Neural cell (in vitro differentiated cells): ENCODE data around the gene MYO5A.

Experiments
- EP300 ChIP-seq: fragments of 450-650 bp; conservative IDR thresholded peaks from 2 replicates; pipeline ENCODE4 v1.6.1; 2014; ENCODE audit warnings: antibody characterized with exemption, mild to moderate bottlenecking, moderate library complexity; ENCODE audit not compliant: poor library complexity, severe bottlenecking
- POLR2AphosphoS5 ChIP-seq: IDR thresholded peaks from 2 replicates; pipeline ENCODE4 v1.6.1; 2012
- TF ChIP-seq, protein P1 (sequence below): fragments of 450-650 bp; IDR thresholded peaks from 2 replicates; pipeline ENCODE4 v1.5.1; 2014; ENCODE audit warnings: antibody characterized with exemption, mild to moderate bottlenecking, moderate library complexity; ENCODE audit not compliant: poor library complexity, severe bottlenecking

DNA sequence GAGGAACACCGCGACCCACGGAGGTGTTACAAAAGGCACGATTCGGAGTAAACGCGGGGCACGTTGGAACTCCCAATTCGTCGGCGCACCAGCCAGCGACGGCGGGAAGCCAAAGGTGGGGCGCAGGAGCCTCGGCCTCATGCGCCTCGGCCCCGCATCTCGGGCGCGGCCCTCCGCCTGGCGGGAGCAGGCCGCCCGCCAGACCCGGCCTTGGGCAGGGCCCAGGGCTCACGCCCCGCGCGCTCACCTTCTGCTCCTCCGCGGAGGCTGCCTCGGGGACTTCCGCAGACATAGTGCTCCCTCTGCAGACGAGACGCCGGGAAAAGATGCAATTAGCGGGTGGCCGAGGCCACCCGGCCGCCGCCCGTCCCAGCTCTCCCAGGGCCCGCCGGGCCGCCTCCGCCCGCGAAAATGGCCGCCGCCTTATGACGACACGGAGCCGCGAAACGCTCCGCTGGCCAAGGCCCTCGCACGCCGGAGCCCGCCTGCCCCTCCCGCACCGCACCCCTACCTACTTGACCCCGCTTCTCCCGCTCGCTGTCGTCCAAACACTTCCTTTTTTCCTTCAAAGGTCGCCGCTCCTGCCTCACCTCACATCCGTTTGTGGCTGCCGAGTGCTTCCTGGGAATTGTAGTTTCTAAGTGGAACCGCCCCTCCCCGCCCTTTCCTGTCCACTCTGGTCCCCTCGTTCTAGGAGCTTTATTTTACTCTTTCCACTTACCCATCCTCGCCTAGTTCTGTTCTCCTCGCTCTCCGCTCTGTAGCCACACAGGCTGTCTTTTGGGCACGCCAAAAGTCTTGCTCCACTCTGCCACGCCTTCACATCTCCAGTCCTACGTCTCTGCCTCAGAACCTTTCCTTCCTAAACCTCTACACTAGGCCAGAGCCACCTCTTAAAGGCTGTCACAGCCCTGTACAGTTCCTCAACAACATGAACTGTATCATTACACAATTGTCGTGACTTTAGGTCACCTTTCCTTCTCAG lies 40.2 kb upstream of the MYO5A start, which contains the start of gene ARPP19:
- TF ChIP-seq, protein P1, sequence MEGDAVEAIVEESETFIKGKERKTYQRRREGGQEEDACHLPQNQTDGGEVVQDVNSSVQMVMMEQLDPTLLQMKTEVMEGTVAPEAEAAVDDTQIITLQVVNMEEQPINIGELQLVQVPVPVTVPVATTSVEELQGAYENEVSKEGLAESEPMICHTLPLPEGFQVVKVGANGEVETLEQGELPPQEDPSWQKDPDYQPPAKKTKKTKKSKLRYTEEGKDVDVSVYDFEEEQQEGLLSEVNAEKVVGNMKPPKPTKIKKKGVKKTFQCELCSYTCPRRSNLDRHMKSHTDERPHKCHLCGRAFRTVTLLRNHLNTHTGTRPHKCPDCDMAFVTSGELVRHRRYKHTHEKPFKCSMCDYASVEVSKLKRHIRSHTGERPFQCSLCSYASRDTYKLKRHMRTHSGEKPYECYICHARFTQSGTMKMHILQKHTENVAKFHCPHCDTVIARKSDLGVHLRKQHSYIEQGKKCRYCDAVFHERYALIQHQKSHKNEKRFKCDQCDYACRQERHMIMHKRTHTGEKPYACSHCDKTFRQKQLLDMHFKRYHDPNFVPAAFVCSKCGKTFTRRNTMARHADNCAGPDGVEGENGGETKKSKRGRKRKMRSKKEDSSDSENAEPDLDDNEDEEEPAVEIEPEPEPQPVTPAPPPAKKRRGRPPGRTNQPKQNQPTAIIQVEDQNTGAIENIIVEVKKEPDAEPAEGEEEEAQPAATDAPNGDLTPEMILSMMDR: peak; percentile 44
- TF ChIP-seq EP300 (peak; percentile 65), POLR2AphosphoS5 (peak; percentile 85)
